Measurements from ENCODE around the gene MAP3K3.

DNA sequence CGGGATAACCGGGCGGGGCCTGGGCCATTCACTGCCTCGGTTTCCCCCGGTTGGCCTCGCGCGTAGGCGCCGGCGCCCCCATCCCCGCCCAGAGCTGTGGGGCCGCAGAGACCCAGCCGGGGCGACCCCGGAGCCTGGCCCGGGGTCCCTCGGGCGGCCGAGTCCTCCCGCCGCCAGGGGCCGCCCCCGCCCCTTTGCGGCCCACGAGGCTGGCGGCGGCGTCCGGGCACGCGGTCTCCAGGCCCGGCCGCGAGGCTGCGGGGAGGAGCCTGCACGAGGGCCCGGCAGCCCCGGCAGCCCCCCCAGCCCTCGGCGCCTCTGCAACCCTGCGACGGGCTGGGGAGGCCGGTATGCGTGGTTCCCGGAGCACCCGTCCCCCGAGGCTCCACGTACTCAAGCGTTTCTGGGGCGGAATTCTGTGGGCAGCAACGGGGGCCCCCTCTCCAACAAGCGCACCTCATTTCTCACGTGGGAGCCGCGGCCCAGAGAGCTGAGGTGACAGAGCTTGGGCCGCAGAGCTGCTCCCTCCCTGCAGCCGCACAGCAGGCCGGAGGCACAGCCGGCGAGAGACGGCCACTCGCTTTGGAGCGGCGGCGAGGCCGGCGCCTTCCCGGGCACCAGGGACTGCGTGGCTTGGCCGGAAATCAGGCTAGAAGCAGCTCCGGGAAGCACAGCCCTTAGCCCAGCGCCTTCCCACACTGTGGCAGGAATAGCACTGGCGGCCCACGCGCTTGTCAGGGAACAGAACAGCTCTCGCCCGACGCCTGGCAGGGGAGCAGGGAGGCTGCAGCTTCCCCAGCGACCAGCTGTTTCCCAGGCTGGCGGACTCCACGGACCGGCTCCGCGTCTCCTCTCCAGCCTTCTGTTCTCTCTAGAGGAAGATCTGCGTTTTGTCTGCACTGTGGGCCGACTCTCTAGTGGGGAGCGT lies 78.6 kb downstream of the MAP3K3 start:
- TF ChIP-seq, protein P1, sequence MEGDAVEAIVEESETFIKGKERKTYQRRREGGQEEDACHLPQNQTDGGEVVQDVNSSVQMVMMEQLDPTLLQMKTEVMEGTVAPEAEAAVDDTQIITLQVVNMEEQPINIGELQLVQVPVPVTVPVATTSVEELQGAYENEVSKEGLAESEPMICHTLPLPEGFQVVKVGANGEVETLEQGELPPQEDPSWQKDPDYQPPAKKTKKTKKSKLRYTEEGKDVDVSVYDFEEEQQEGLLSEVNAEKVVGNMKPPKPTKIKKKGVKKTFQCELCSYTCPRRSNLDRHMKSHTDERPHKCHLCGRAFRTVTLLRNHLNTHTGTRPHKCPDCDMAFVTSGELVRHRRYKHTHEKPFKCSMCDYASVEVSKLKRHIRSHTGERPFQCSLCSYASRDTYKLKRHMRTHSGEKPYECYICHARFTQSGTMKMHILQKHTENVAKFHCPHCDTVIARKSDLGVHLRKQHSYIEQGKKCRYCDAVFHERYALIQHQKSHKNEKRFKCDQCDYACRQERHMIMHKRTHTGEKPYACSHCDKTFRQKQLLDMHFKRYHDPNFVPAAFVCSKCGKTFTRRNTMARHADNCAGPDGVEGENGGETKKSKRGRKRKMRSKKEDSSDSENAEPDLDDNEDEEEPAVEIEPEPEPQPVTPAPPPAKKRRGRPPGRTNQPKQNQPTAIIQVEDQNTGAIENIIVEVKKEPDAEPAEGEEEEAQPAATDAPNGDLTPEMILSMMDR (IDR thresholded peaks at IDR 0.05; ENCODE audit: insufficient read depth, low read length) = no peak
- no peak; the same call in none of the 2 replicates for TF ChIP-seq POLR2AphosphoS5 (IDR thresholded peaks at IDR 0.05; ENCODE audit: low read depth)
- TF ChIP-seq, protein P2, sequence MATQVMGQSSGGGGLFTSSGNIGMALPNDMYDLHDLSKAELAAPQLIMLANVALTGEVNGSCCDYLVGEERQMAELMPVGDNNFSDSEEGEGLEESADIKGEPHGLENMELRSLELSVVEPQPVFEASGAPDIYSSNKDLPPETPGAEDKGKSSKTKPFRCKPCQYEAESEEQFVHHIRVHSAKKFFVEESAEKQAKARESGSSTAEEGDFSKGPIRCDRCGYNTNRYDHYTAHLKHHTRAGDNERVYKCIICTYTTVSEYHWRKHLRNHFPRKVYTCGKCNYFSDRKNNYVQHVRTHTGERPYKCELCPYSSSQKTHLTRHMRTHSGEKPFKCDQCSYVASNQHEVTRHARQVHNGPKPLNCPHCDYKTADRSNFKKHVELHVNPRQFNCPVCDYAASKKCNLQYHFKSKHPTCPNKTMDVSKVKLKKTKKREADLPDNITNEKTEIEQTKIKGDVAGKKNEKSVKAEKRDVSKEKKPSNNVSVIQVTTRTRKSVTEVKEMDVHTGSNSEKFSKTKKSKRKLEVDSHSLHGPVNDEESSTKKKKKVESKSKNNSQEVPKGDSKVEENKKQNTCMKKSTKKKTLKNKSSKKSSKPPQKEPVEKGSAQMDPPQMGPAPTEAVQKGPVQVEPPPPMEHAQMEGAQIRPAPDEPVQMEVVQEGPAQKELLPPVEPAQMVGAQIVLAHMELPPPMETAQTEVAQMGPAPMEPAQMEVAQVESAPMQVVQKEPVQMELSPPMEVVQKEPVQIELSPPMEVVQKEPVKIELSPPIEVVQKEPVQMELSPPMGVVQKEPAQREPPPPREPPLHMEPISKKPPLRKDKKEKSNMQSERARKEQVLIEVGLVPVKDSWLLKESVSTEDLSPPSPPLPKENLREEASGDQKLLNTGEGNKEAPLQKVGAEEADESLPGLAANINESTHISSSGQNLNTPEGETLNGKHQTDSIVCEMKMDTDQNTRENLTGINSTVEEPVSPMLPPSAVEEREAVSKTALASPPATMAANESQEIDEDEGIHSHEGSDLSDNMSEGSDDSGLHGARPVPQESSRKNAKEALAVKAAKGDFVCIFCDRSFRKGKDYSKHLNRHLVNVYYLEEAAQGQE (IDR thresholded peaks at IDR 0.05; ENCODE audit: insufficient replicate concordance, low read depth) = peak; percentile 1

All from HL-60 (cell line).